ENCODE results near the gene PTPN4. TPM values are rescaled to one million over a fixed set of nuclear protein-coding genes. Genes with fewer than 3 reads are reported as not detected.

Gene PTPN4
- polyA plus RNA-seq, 3 donors, result 5.5 to 6.7 (median 5.7) TPM

- no peak overlapping the region for H3K27ac Mint-ChIP-seq
- Histone ChIP-seq H3K4me1 (ENCODE audit: control insufficient read depth in 1 of 2, insufficient read depth in 2 of 2, low read length in 2 of 2) (no peaks in the 10 kb centered on the region), H3K4me3 (replicated peaks in 1 of 3; ENCODE audit: low read depth in 2 of 3, low read length in 3 of 3) (no peak overlapping the region), H3K4me2 (replicated peaks; ENCODE audit: extremely low read depth, low read length, poor library complexity, severe bottlenecking) (no peak overlapping the region), H4K20me1 (ENCODE audit: insufficient read depth, low read length) (peaks cover 4% of the 10 kb centered on the region), H3K27ac (ENCODE audit: low read depth in 1 of 2, low read length in 2 of 2) (no peak overlapping the region), H3K36me3 (replicated peaks in 1 of 2; ENCODE audit: control insufficient read depth in 1 of 2, insufficient read depth in 2 of 2, low read length in 2 of 2) (no peaks in the 10 kb centered on the region), H3K27me3 (ENCODE audit: control insufficient read depth in 2 of 2, insufficient read depth in 2 of 2, low read length in 2 of 2) (no peaks in the 10 kb centered on the region), H3K79me2 (ENCODE audit: insufficient read depth, low read length) (peaks cover 6% of the 10 kb centered on the region), H3K9ac (ENCODE audit: insufficient read depth, low read length, poor library complexity, severe bottlenecking) (no peak overlapping the region), H3K9me3 (replicated peaks in 1 of 2; ENCODE audit: control insufficient read depth in 1 of 2, insufficient read depth in 1 of 2, low read length in 2 of 2) (no peaks in the 10 kb centered on the region), H2AFZ (ENCODE audit: insufficient read depth, low read depth, low read length, poor library complexity, severe bottlenecking) (no peak overlapping the region)
- no CpG with 5 or more reads among the region's 3 CpGs for WGBS (ENCODE audit: insufficient coverage)
- intact Hi-C loops (cut with micrococcal nuclease), result no loop called here
- peaks cover 0 to 5% (median 0%) of the 10 kb centered on the region in 7 donors for H3K9me3 Mint-ChIP-seq
- DNase-seq, result no peak
- H3K36me3 Mint-ChIP-seq, result peaks cover 0 to 10% of the 10 kb centered on the region in 2 donors
- H3K27me3 Mint-ChIP-seq (ENCODE audit: low read depth in 3 of 3), result peaks cover 0 to 1% (median under 1%) of the 10 kb centered on the region in 3 donors
- no peak overlapping the region for H3K4me3 Mint-ChIP-seq
- peaks cover 6% of the 10 kb centered on the region for H3K4me1 Mint-ChIP-seq
- TF ChIP-seq, protein P1, sequence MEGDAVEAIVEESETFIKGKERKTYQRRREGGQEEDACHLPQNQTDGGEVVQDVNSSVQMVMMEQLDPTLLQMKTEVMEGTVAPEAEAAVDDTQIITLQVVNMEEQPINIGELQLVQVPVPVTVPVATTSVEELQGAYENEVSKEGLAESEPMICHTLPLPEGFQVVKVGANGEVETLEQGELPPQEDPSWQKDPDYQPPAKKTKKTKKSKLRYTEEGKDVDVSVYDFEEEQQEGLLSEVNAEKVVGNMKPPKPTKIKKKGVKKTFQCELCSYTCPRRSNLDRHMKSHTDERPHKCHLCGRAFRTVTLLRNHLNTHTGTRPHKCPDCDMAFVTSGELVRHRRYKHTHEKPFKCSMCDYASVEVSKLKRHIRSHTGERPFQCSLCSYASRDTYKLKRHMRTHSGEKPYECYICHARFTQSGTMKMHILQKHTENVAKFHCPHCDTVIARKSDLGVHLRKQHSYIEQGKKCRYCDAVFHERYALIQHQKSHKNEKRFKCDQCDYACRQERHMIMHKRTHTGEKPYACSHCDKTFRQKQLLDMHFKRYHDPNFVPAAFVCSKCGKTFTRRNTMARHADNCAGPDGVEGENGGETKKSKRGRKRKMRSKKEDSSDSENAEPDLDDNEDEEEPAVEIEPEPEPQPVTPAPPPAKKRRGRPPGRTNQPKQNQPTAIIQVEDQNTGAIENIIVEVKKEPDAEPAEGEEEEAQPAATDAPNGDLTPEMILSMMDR (IDR thresholded peaks at IDR 0.05), result no peak
Measured at GRCh38 chr2:119769645-119770044, 9.9 kb downstream of the PTPN4 start.

DNA sequence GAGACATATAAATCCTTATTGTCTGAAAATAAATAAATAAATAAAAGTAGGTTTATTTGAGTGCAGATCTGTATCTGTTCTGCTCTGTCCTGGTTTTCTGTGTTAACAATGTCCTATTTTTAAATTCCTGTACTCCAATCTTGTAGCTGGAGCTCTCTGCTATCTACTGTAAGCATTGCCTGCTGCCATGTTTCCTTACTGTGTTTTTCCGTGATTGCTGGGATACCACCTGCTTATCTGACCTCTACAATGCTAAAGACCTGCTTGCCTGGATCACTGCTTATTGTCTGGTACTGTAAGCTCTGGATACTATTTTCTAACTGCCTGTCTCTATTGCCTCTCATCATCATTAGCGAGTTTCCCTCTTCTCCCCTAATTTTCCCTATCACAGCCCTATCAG, 11.6 kb downstream of the PTPN4 start:
- Histone ChIP-seq H2AFZ (ENCODE audit: insufficient read depth, low read depth, low read length, poor library complexity, severe bottlenecking) (no peak overlapping the region), H3K36me3 (replicated peaks in 1 of 2; ENCODE audit: control insufficient read depth in 1 of 2, insufficient read depth in 2 of 2, low read length in 2 of 2) (no peaks in the 10 kb centered on the region), H3K27me3 (ENCODE audit: control insufficient read depth in 2 of 2, insufficient read depth in 2 of 2, low read length in 2 of 2) (no peaks in the 10 kb centered on the region), H3K4me1 (ENCODE audit: control insufficient read depth in 1 of 2, insufficient read depth in 2 of 2, low read length in 2 of 2) (no peaks in the 10 kb centered on the region), H3K4me2 (replicated peaks; ENCODE audit: extremely low read depth, low read length, poor library complexity, severe bottlenecking) (no peak overlapping the region), H3K9me3 (replicated peaks in 1 of 2; ENCODE audit: control insufficient read depth in 1 of 2, insufficient read depth in 1 of 2, low read length in 2 of 2) (no peaks in the 10 kb centered on the region), H3K79me2 (ENCODE audit: insufficient read depth, low read length) (no peaks in the 10 kb centered on the region), H4K20me1 (ENCODE audit: insufficient read depth, low read length) (peaks cover under 1% of the 10 kb centered on the region), H3K4me3 (replicated peaks in 1 of 3; ENCODE audit: low read depth in 2 of 3, low read length in 3 of 3) (no peak overlapping the region), H3K27ac (ENCODE audit: low read depth in 1 of 2, low read length in 2 of 2) (no peak overlapping the region), H3K9ac (ENCODE audit: insufficient read depth, low read length, poor library complexity, severe bottlenecking) (no peak overlapping the region)
- Mint-ChIP-seq H3K27ac (no peak overlapping the region), H3K36me3 (peaks cover 0 to 5% of the 10 kb centered on the region in 2 donors), H3K27me3 (ENCODE audit: low read depth in 3 of 3) (peaks cover 0 to 3% (median 1%) of the 10 kb centered on the region in 3 donors), H3K4me3 (no peak overlapping the region), H3K4me1 (peaks cover 4% of the 10 kb centered on the region), H3K9me3 (peaks cover 0 to 5% (median 0%) of the 10 kb centered on the region in 7 donors)
- intact Hi-C loops (cut with micrococcal nuclease), result no loop called here
- whole genome bisulfite sequencing (ENCODE audit: insufficient coverage), result no CpG with 5 or more reads among the region's 2 CpGs
- no peak for DNase-seq
- TF ChIP-seq, protein P1 (IDR thresholded peaks at IDR 0.05), result no peak

Data from CD14-positive monocyte (primary cell).